ENCODE results near the gene COL2A1. TPM values are rescaled to one million over a fixed set of nuclear protein-coding genes. Genes with fewer than 3 reads are reported as not detected.

Gene COL2A1
- total RNA-seq, 1 experiment from 2014 or later = 201 TPM

- ChIA-PET CTCF (no interaction called here), POLR2A (no interaction called here)
- Mint-ChIP-seq H3K4me1 (ENCODE audit: low read depth, unreplicated experiment) (no peaks in the 10 kb centered on the region), H3K36me3 (ENCODE audit: insufficient read depth, unreplicated experiment) (peaks cover 26% of the 10 kb centered on the region), H3K27me3 (ENCODE audit: insufficient read depth, unreplicated experiment) (no peaks in the 10 kb centered on the region), H3K9me3 (ENCODE audit: unreplicated experiment) (no peaks in the 10 kb centered on the region), H3K4me3 (ENCODE audit: unreplicated experiment) (no peak overlapping the region), H3K27ac (ENCODE audit: unreplicated experiment) (no peak overlapping the region)
- DNase-seq = no peak
- intact Hi-C loops (cut with micrococcal nuclease; ENCODE audit: unreplicated experiment) = no loop called here
- Histone ChIP-seq H3K27me3 (replicated peaks; ENCODE audit: control insufficient read depth, insufficient read depth, low read length) (no peaks in the 10 kb centered on the region), H3K4me1 (no peaks in the 10 kb centered on the region), H3K36me3 (ENCODE audit: control insufficient read depth, insufficient read depth, low read length) (no peaks in the 10 kb centered on the region; the same call in 1 of the 2 replicates), H3K9me3 (no peaks in the 10 kb centered on the region), H3K4me3 (ENCODE audit: low read depth, low read length) (no peak overlapping the region)
- no TSS peak for BruUV-seq (replicated peaks)
- no peak for TF ChIP-seq CTCF (IDR thresholded peaks at IDR 0.05; ENCODE audit: insufficient read depth in 1 of 2, low read depth in 1 of 2, low read length in 1 of 2, severe bottlenecking in 1 of 2, unreplicated experiment in 1 of 2)
These were observed 19.9 kb downstream of the COL2A1 start for GRCh38 chr12:47984331-47984801.

GRCh38 chr12:47983541-47984115 is 20.6 kb downstream of the COL2A1 start:
- no peak for DNase-seq
- no peaks in the 10 kb centered on the region for H3K4me1 ChIP-seq
- Mint-ChIP-seq H3K36me3 (ENCODE audit: insufficient read depth, unreplicated experiment) (peaks cover 31% of the 10 kb centered on the region), H3K4me1 (ENCODE audit: low read depth, unreplicated experiment) (no peaks in the 10 kb centered on the region), H3K27ac (ENCODE audit: unreplicated experiment) (no peak overlapping the region), H3K9me3 (ENCODE audit: unreplicated experiment) (no peaks in the 10 kb centered on the region), H3K4me3 (ENCODE audit: unreplicated experiment) (no peak overlapping the region), H3K27me3 (ENCODE audit: insufficient read depth, unreplicated experiment) (no peaks in the 10 kb centered on the region)
- no peak overlapping the region for H3K4me3 ChIP-seq (ENCODE audit: low read depth, low read length)
- TF ChIP-seq CTCF (IDR thresholded peaks at IDR 0.05; ENCODE audit: insufficient read depth in 1 of 2, low read depth in 1 of 2, low read length in 1 of 2, severe bottlenecking in 1 of 2, unreplicated experiment in 1 of 2) = no peak
- no TSS peak for BruUV-seq (replicated peaks)
- intact Hi-C loops (cut with micrococcal nuclease; ENCODE audit: unreplicated experiment) = no loop called here
- H3K27me3 ChIP-seq (replicated peaks; ENCODE audit: control insufficient read depth, insufficient read depth, low read length) = no peaks in the 10 kb centered on the region
- ChIA-PET CTCF (interaction anchor here (0.5 kb wide), 2 partner anchors 52 to 114 kb away, joined by 5 to 6 read pairs; no protein-coding TSS in a partner anchor), POLR2A (no interaction called here)
- no peaks in the 10 kb centered on the region for H3K9me3 ChIP-seq
- no peaks in the 10 kb centered on the region; the same call in 1 of the 2 replicates for H3K36me3 ChIP-seq (ENCODE audit: control insufficient read depth, insufficient read depth, low read length)

- BruUV-seq (replicated peaks) = no TSS peak
- ChIA-PET POLR2A (no interaction called here), CTCF (interaction anchor here (0.8 kb wide), 1 partner anchor 78 kb away, joined by 3 read pairs; the partner anchor contains the start of gene VDR)
- no peak for DNase-seq
- no peak overlapping the region for H3K4me3 Mint-ChIP-seq (ENCODE audit: unreplicated experiment)
- Histone ChIP-seq H3K36me3 (ENCODE audit: control insufficient read depth, insufficient read depth, low read length) (no peaks in the 10 kb centered on the region; the same call in 1 of the 2 replicates), H3K9me3 (no peaks in the 10 kb centered on the region), H3K27me3 (replicated peaks; ENCODE audit: control insufficient read depth, insufficient read depth, low read length) (no peaks in the 10 kb centered on the region), H3K4me1 (no peaks in the 10 kb centered on the region), H3K4me3 (ENCODE audit: low read depth, low read length) (no peak overlapping the region)
- no peaks in the 10 kb centered on the region for H3K9me3 Mint-ChIP-seq (ENCODE audit: unreplicated experiment)
- peaks cover 23% of the 10 kb centered on the region for H3K36me3 Mint-ChIP-seq (ENCODE audit: insufficient read depth, unreplicated experiment)
- no peaks in the 10 kb centered on the region for H3K4me1 Mint-ChIP-seq (ENCODE audit: low read depth, unreplicated experiment)
- intact Hi-C loops (cut with micrococcal nuclease; ENCODE audit: unreplicated experiment) = no loop called here
- H3K27ac Mint-ChIP-seq (ENCODE audit: unreplicated experiment) = no peak overlapping the region
- TF ChIP-seq CTCF (IDR thresholded peaks at IDR 0.05; ENCODE audit: insufficient read depth in 1 of 2, low read depth in 1 of 2, low read length in 1 of 2, severe bottlenecking in 1 of 2, unreplicated experiment in 1 of 2) = no peak
- no peaks in the 10 kb centered on the region for H3K27me3 Mint-ChIP-seq (ENCODE audit: insufficient read depth, unreplicated experiment)
These were observed 21.5 kb downstream of the COL2A1 start for GRCh38 chr12:47982770-47983169.
